CD14-positive monocyte (primary cell): Measurements from ENCODE around the gene DNAH10. TPM values are rescaled to one million over a fixed set of nuclear protein-coding genes. Genes with fewer than 3 reads are reported as not detected.

ENCODE experiments used
- DNase-seq, 3 donors: peaks; one replicate each; pipeline ENCODE4 v3.0.0-alpha.2; 2011 to 2022
- H2AFZ ChIP-seq: 2 replicates; pipeline ENCODE4 v1.6.0; 2012; ENCODE audit warnings: mild to moderate bottlenecking, low read depth, low read length, inconsistent platforms; ENCODE audit not compliant: insufficient read depth, poor library complexity, severe bottlenecking
- H3K27ac ChIP-seq, 2 donors: 1 replicate in 1 of 2; 2 replicates in 1 of 2; pipeline ENCODE4 v1.5.1; 2012 to 2013; ENCODE audit warnings: low read length in 2 of 2, control low read depth in 1 of 2, inconsistent platforms in 1 of 2, low read depth in 1 of 2, mild to moderate bottlenecking in 1 of 2
- H3K27me3 ChIP-seq, 2 donors: one replicate each; pipeline versions ENCODE4 v1.6.0 to v1.6.1; 2011 to 2013; ENCODE audit warnings: low read length in 2 of 2; ENCODE audit not compliant: control insufficient read depth in 2 of 2, insufficient read depth in 2 of 2
- H3K36me3 ChIP-seq, 2 donors: replicated peaks in 1 of 2; 1 replicate in 1 of 2; 2 replicates in 1 of 2; pipeline versions ENCODE4 v1.5.1 to v1.6.1; 2012 to 2013; ENCODE audit warnings: low read length in 2 of 2, control low read depth in 1 of 2, inconsistent platforms in 1 of 2, mild to moderate bottlenecking in 1 of 2; ENCODE audit not compliant: insufficient read depth in 2 of 2, control insufficient read depth in 1 of 2
- H3K4me1 ChIP-seq, 2 donors: 1 replicate in 1 of 2; 2 replicates in 1 of 2; pipeline versions ENCODE4 v1.5.1 to v1.6.1; 2012 to 2013; ENCODE audit warnings: low read length in 2 of 2, control low read depth in 1 of 2, inconsistent platforms in 1 of 2, mild to moderate bottlenecking in 1 of 2, moderate library complexity in 1 of 2; ENCODE audit not compliant: insufficient read depth in 2 of 2, control insufficient read depth in 1 of 2
- H3K4me2 ChIP-seq: replicated peaks from 2 replicates; pipeline ENCODE3; 2012; ENCODE audit warnings: low read length, moderate library complexity, mild to moderate bottlenecking; ENCODE audit not compliant: poor library complexity, severe bottlenecking; ENCODE audit errors: extremely low read depth
- H3K4me3 ChIP-seq, 3 experiments: fragments of 200-600 bp in 1 of 3; sonication (generic) in 1 of 3; replicated peaks in 1 of 3; 1 replicate in 2 of 3; 2 replicates in 1 of 3; pipeline ENCODE4 v1.5.1; 2011 to 2013; ENCODE audit warnings: low read length in 3 of 3, mild to moderate bottlenecking in 3 of 3, control low read depth in 2 of 3, low read depth in 2 of 3, inconsistent platforms in 1 of 3, moderate library complexity in 1 of 3
- H3K79me2 ChIP-seq: 2 replicates; pipeline ENCODE4 v1.6.0; 2012; ENCODE audit warnings: mild to moderate bottlenecking, control low read depth, inconsistent platforms, low read length, moderate library complexity; ENCODE audit not compliant: insufficient read depth
- H3K9ac ChIP-seq: 2 replicates; pipeline ENCODE4 v1.6.0; 2017; ENCODE audit warnings: low read length, mild to moderate bottlenecking; ENCODE audit not compliant: insufficient read depth, poor library complexity, severe bottlenecking
- H3K9me3 ChIP-seq, 2 donors: replicated peaks in 1 of 2; 1 replicate in 1 of 2; 2 replicates in 1 of 2; pipeline versions ENCODE4 v1.5.1 to v1.6.1; 2012 to 2013; ENCODE audit warnings: low read length in 2 of 2, control low read depth in 1 of 2; ENCODE audit not compliant: control insufficient read depth in 1 of 2, insufficient read depth in 1 of 2
- H4K20me1 ChIP-seq: 2 replicates; pipeline ENCODE4 v1.6.0; 2012; ENCODE audit warnings: mild to moderate bottlenecking, low read length, control low read depth, moderate library complexity; ENCODE audit not compliant: insufficient read depth
- H3K27ac Mint-ChIP-seq, 7 donors: one replicate each; pipeline ENCODE4 v1.8.0; 2020; ENCODE audit warnings: mild to moderate bottlenecking in 7 of 7, mixed read lengths in 7 of 7, moderate library complexity in 6 of 7, inconsistent platforms in 2 of 7
- H3K27me3 Mint-ChIP-seq, 3 donors: one replicate each; pipeline ENCODE4 v1.8.0; 2021 to 2022; ENCODE audit warnings: low read depth in 3 of 3, mild to moderate bottlenecking in 3 of 3, mixed read lengths in 3 of 3, moderate library complexity in 3 of 3, inconsistent platforms in 1 of 3
- H3K36me3 Mint-ChIP-seq, 2 donors: one replicate each; pipeline ENCODE4 v1.8.0; 2020; ENCODE audit warnings: mixed read lengths in 2 of 2, inconsistent platforms in 1 of 2, mild to moderate bottlenecking in 1 of 2
- H3K4me1 Mint-ChIP-seq: one replicate; pipeline ENCODE4 v1.8.0; 2020; ENCODE audit warnings: mild to moderate bottlenecking, mixed read lengths
- H3K4me3 Mint-ChIP-seq, 2 donors: one replicate each; pipeline ENCODE4 v1.8.0; 2020; ENCODE audit warnings: mild to moderate bottlenecking in 2 of 2, mixed read lengths in 2 of 2, moderate library complexity in 1 of 2
- H3K9me3 Mint-ChIP-seq, 7 donors: one replicate each; pipeline ENCODE4 v1.8.0; 2020 to 2022; ENCODE audit warnings: mixed read lengths in 7 of 7, mild to moderate bottlenecking in 6 of 7, moderate library complexity in 6 of 7, inconsistent platforms in 2 of 7
- WGBS: methylation state at CpG from one replicate; pipeline ENCODE4 v1.1.5; 2013; ENCODE audit warnings: missing lambda C conversion rate; ENCODE audit not compliant: insufficient coverage; 5-methylcytosine and 5-hydroxymethylcytosine counted together
- intact Hi-C, 2 donors: fragments of 100-400 bp; cut with micrococcal nuclease; formaldehyde crosslinking; loops; one replicate each; pipeline versions ENCODE4 v1.15.0 to v1.15.1; 2023
- polyA plus RNA-seq, 3 donors: library from polyadenylated mRNA; depleted of rRNA in 1 of 3; unstranded in 2 of 3; stranded (reverse) in 1 of 3; fragments of 300-500 nt in 2 of 3; fragments of >200 nt in 1 of 3; fragmentation: Illumina TruSeq in 2 of 3; gene quantifications; 1 replicate in 2 of 3; 2 replicates in 1 of 3; pipeline ENCODE4 v1.2.3, GENCODE V29; 2012 to 2021
- TF ChIP-seq, protein P1 (sequence below): fragments of 200-600 bp; IDR thresholded peaks from one replicate; pipeline ENCODE4 v1.8.0; 2022; ENCODE audit warnings: antibody characterized with exemption, mild to moderate bottlenecking

Gene DNAH10
- polyA plus RNA-seq, 3 donors: not detected

- intact Hi-C loops: no loop called here
- H3K4me2 ChIP-seq: no peak overlapping the region
- peaks cover 25 to 27% of the 10 kb centered on the region in 2 donors for H3K4me1 ChIP-seq
- no peaks in the 10 kb centered on the region for H3K79me2 ChIP-seq
- Mint-ChIP-seq H3K27me3 (peaks cover 0 to 6% (median 5%) of the 10 kb centered on the region in 3 donors), H3K4me3 (peak overlapping the region in 1 of 2 donors; percentile 51), H3K36me3 (peaks cover 9 to 15% of the 10 kb centered on the region in 2 donors), H3K27ac (no peak overlapping the region), H3K9me3 (peaks cover 0 to 9% (median 4%) of the 10 kb centered on the region in 7 donors), H3K4me1 (peaks cover 35% of the 10 kb centered on the region)
- 98% methylated on average over 17 of the region's 18 CpGs for WGBS
- no peak overlapping the region for H3K9ac ChIP-seq
- H3K4me3 ChIP-seq: no peak overlapping the region
- TF ChIP-seq, protein P1, sequence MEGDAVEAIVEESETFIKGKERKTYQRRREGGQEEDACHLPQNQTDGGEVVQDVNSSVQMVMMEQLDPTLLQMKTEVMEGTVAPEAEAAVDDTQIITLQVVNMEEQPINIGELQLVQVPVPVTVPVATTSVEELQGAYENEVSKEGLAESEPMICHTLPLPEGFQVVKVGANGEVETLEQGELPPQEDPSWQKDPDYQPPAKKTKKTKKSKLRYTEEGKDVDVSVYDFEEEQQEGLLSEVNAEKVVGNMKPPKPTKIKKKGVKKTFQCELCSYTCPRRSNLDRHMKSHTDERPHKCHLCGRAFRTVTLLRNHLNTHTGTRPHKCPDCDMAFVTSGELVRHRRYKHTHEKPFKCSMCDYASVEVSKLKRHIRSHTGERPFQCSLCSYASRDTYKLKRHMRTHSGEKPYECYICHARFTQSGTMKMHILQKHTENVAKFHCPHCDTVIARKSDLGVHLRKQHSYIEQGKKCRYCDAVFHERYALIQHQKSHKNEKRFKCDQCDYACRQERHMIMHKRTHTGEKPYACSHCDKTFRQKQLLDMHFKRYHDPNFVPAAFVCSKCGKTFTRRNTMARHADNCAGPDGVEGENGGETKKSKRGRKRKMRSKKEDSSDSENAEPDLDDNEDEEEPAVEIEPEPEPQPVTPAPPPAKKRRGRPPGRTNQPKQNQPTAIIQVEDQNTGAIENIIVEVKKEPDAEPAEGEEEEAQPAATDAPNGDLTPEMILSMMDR: no peak
- no peaks in the 10 kb centered on the region for H4K20me1 ChIP-seq
- no peak for DNase-seq
- no peak overlapping the region for H3K27ac ChIP-seq
- H3K9me3 ChIP-seq: peaks cover 0 to 5% of the 10 kb centered on the region in 2 donors
- no peak overlapping the region for H2AFZ ChIP-seq
- no peaks in the 10 kb centered on the region for H3K27me3 ChIP-seq
- no peaks in the 10 kb centered on the region for H3K36me3 ChIP-seq
These were observed 174.4 kb downstream of the DNAH10 start for GRCh38 chr12:123936471-123936870.

DNA sequence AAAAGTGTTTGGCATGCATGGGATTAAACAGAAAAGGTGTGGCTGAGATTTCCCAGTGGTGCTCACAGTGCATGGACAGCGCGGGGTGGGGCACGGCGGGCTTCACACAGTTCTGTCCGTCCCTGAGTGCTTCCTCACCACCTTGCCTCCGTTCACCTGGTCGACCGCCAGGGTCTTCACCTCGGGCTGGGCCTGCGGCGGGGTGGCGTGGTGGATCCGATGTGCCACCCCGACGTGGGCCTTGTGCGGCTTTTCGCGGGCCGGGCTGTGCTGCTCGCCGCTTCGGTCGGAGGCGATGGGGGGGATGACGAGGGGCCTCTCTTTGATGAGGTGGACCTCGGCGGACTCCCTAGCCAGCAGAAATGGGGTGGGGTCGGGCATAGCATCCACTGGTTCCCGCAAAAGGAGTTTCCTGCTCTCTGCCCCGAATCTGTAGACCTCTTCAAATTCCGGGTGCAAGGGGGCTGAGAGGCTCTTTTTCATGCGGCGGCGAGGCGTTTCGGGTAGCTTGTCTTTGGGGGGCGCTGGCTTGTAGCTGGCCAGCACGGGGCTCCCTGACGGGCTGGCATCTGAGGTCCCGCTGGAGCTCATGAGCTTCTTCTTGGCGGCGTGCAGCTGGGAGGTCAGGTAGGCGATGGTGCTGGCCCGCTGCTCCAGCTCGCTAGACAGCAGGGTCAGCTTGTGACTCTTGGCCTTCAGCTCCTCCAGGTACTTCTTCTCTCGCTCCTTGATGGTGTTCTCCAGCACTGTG is 175.0 kb downstream of the DNAH10 start:
- Histone ChIP-seq H3K4me2 (peak overlapping the region; percentile 33), H3K9ac (no peak overlapping the region), H3K27me3 (no peaks in the 10 kb centered on the region), H3K79me2 (no peaks in the 10 kb centered on the region), H4K20me1 (no peaks in the 10 kb centered on the region), H2AFZ (no peak overlapping the region), H3K36me3 (peaks cover 0 to 4% of the 10 kb centered on the region in 2 donors), H3K4me3 (peak overlapping the region in 1 of 3 experiments; percentile 49), H3K27ac (no peak overlapping the region), H3K9me3 (peaks cover 6 to 11% of the 10 kb centered on the region in 2 donors), H3K4me1 (peaks cover 27 to 29% of the 10 kb centered on the region in 2 donors)
- H3K36me3 Mint-ChIP-seq: peaks cover 13 to 15% of the 10 kb centered on the region in 2 donors
- H3K9me3 Mint-ChIP-seq: peaks cover 4 to 16% (median 11%) of the 10 kb centered on the region in 7 donors
- peaks cover 40% of the 10 kb centered on the region for H3K4me1 Mint-ChIP-seq
- intact Hi-C loops: no loop called here
- DNase-seq: no peak
- peak overlapping the region; percentile 68 to 88 for H3K4me3 Mint-ChIP-seq
- peaks cover 0 to 6% (median 3%) of the 10 kb centered on the region in 3 donors for H3K27me3 Mint-ChIP-seq
- TF ChIP-seq, protein P1: no peak
- 94% methylated on average over 40 of the region's 46 CpGs for WGBS
- peak overlapping the region in 3 of 7 donors; percentile 6 to 30 (median 11) for H3K27ac Mint-ChIP-seq
